Activated CD4-positive, alpha-beta T cell treated with anti-CD3 and anti-CD28 coated beads, Interleukin-2, amount 50 U/mL, for 16 hours (primary cell): ENCODE data around the gene FAM118B.
A peak's percentile ranks its signal among the peaks of the same experiment; 100 is the strongest.

ENCODE experiments used
- DNase-seq: peaks from one replicate; pipeline ENCODE4 v3.0.0-alpha.2; 2020

FAM118B gene

DNA sequence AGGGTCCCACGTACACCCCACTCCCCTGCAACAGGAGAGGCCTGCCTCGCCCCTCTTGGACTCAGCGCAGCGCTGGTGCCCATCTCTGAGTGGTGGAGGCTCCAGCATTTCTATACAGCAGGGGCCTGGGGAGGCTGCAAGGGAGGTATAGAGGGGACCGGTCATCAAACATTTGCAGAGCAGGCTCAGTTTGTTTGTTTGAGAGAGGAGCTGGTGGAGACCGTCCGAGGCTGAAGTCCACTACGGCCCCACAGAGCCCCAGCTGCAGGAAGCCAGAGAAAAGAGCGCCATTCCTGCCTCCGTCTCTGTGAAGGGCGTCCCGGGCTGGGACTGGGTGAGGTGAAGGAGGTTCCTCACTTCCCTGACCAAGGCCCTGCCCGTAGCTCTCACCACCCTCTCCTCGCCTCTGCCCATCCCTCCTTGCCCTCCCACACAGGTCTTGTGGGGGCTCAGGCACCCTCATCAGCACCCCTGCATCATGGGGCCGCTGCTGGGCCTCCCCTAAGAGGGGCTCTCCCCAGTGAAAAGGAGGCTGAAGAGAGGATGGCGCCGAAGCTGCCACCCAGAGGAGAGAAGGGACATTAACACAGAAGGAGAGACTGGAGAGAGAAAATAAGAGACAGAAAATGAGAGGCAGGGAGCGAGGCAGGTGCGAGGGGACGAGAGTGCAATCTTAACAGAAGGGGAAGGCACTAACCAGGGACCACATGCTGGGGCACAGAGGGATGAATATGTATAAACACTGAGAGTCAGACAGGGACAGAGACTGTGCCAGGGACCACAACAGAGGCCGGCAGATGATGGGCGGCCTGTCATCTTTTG lies 24.7 kb upstream of the FAM118B start:
- no peak for DNase-seq

DNA sequence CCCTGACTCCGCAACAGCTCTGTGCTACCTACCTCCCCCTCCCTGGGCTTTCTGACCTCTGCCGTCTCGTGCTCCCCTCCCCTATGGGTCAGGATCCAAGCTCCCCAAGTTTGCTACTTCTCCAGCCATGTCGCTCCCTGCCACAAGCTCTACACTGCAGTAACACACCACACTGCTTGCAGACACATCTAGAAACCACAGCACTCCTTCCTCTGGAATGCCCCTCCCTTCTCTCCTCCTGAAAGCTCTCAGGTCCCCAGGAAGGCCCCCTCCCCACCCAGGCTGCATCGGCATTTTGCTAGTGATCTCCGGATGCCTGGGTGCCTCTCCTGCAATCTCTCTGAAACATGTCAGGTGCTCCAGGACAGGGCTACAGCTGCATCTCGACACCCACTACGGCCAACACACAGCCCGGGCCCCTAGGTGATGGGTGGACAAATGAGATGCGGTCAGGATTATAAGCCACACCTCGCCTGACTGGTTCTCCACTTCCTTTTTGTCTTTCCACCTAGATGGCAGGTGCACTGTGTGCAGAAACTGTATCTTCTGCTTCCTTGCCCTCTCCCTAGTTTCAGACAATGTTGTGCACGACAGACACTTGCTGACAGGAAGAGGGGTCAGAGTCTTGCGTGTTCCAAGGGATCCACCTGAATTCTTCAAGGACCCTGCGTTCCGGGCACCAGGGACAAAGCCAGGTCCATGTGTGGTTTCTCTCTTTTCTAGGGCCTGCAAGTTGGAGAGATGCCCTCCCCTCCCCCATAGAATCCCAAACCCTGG lies 23.1 kb upstream of the FAM118B start:
- no peak for DNase-seq

DNA sequence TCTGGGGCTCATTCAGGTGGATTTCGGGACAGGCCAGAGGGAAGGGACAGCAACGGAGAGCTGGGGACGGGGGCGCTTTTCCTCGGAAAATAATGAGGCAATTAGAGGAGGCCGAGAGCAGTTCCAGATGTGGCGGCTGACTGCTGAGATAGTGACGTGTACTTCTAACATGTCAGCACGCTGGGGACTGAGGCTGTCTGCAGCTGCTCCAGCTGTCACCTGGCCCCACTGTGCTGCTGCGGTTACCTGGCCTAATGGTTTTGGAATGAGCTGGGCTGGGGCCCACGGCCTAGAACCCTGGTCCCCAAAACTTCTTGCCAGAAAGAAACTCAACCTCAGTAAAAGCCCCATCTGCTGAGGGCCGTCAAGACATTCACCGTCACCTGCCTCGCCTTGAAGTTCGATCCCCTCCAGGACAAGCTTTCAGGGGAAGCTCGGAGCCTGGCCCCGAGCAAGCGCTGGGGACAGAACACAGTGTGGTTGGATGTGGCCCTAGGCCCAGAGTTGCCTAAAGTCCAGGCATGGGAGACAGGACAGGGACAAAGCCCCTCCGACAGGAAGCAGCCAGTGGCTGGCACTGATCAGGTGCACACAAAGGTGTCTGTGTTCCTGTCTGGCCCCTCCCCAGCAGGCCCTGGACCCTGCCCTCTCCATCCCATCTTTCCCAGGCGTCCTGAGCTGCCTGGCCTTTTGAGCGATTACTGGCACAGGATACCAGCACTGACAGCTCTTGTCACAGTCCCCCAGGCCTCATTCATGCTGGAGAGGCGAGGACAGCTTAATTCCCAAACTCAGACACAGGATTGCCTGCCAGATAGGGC lies 22.3 kb upstream of the FAM118B start:
- no peak for DNase-seq

DNA sequence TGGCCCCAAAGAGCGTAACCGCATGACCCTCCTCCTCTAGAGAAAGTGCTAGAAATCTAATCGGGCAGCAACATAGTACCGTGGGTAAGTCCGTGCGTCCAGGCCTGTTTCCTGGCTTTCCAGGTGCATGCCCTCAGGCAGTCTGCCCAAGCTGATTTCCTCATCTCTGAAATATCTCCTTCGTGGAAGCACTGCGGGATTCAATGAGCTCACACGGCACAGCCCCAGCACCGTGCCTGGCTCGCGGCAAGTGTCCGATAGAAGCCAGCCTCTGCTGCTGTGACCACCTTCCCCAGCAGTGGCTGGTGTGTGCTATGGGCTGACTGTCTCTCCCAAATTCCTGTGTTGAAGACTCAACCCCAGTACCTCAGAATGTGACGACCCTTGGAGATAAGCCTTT lies 20.8 kb upstream of the FAM118B start:
- DNase-seq: no peak

DNA sequence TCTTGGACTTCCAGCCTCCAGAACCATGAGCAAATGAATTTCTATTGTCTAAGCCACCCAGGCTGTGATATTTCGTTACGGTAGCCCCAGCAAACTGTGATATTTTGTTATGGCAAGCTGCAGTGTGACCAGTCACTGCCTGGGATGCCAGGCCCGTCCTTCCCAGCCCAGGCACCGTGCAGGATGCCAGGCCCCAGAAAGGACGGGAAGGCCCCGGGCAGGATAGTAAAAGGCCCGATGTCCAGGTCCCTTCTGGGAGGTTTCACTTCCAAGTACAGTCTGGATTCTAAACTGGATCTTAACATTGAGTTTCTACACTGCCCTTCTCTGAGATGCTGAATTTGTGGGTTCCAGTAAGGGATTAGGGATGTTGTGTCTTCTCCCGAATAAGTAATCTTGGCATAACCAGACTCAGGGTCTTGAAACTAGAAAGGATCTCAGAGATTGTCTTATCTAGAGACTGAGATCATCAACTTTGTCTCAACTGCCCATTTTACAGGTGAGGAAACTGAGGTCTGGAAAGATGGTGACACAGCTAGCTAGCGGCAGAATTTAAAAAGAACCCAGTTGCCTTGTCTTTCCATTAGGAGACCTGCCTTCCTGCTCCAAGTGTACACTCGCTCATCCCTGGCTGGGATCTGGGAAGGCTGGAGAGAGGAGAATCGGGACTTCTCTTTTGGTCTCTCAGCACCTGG lies 20.1 kb upstream of the FAM118B start:
- no peak for DNase-seq

DNA sequence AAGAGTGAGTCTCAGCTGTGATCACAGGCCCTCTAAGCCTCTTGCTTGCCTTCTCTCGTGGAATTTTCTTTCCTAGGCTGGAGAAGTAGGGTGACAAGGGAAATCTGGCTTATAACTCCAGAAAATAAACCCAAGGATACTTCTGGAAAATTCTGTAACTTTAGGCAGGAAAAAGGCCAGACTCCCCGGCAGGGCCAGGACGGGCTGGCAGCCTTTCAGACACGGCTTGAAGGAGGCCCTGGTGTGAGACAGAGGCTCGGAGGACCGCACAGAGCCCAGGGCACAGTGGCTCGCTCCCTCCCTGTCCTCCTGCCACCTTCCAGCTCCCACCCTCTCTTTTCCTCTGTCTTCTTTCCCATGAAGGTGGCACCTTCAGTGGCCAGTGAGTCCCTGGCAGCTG lies 19.2 kb upstream of the FAM118B start:
- no peak for DNase-seq

DNA sequence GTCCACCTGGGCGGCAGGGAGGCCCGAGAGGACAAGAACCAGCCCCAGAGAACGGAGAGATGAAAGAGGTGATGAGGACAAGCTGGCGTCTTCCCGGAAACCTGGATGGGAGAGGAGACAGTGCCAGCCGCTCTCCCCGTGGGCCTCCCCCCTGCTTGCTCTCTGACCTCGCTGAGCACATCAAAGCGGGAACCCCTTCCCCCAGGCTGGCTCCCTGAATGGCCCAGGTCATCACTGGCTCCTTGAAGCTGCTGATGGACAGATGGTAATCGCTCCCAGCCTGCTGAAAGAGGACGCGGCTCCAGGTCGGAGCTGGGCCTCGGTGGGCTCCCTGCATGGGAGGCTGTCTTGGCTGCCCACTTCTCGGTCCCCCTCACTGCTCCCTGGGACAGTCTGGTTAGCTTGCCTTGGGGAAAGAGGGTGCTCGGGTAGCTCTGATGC lies 18.5 kb upstream of the FAM118B start:
- DNase-seq: no peak

DNA sequence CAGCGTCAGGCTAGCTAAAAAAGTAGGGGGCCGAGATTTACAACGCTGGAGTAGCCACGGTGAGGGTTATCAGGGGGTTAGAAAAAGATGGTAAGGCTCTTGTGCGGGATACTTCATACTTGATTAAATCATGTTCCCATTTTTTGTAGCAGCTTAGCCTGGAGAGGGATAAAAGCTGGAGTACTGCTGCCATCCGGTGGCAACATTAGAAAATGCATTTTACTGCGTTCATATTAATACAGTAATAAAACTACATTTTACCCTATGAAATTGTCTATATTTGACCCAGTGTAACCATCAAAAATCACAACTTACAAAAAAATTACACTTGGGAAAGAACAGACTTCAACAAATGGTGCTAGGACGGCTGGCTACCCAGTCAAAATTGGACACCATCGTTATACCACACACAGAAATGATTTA lies 17.4 kb upstream of the FAM118B start:
- DNase-seq: peak; percentile 30

DNA sequence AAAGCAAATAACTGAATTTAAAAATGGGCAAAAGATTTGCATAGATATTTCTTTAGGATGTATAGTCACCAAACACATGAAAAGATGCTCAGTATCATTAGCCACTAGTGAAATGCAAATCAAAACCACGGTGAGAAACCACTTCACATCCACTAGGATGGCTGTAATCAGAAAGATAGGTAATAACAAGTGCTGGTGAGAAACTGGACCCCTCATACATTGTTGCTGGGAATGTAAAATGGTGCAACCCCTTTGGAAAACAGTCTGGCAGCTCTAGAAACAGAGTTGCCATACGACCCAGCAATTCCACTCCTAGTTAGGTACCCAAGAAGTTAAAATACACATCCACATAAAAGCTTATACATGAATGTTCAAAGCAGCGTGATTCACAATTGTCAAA lies 16.5 kb upstream of the FAM118B start:
- DNase-seq: no peak

DNA sequence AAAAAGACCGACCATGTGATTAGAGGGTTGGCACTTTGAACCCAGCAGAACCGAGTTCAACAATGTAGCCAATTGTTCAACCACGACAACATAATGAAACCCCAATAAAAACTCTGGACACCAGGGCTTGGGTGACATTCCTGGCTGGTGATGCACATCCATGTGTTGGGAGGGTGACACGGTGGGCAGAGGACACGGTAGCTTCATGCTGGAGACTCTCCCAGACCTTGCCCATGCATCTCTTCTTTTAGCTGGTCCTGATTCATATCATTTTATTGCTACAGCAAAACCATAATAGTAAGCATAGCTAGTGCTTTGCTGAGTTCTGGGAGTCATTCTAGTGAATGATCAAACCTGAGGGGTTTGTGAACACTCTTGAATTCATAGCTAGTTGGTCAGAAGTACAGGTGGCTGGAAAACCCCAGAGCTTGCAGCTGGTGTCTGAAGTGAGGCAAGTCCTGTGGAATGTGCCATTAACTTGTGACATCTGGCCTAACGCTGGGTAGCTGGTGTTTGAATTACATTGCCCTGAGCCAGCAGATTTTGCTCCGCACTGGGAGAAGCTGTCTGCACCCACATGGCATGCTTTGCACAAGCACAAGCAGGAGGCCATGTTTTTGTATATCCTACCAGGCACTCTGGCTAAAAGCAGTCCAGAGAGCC lies 14.2 kb upstream of the FAM118B start:
- no peak for DNase-seq

DNA sequence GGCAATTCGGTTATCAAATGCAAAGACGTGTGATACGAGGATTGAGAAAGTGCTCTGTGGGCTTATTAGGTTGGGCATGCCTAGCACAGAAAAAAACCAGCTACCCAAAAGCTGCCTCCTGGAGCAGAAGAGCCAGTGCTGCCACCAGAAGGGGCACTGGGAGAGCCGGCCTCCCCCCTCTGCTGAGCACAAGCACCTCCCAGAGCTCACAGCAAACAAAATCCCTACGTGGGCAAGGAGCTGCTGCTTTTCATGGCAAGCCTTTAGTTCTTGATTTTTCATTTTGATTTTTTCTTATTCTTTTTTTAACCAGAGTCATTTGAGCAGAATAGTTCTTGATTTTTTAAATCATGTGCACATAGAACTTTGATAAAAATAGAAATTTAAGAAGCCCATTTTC lies 12.9 kb upstream of the FAM118B start:
- DNase-seq: no peak

DNA sequence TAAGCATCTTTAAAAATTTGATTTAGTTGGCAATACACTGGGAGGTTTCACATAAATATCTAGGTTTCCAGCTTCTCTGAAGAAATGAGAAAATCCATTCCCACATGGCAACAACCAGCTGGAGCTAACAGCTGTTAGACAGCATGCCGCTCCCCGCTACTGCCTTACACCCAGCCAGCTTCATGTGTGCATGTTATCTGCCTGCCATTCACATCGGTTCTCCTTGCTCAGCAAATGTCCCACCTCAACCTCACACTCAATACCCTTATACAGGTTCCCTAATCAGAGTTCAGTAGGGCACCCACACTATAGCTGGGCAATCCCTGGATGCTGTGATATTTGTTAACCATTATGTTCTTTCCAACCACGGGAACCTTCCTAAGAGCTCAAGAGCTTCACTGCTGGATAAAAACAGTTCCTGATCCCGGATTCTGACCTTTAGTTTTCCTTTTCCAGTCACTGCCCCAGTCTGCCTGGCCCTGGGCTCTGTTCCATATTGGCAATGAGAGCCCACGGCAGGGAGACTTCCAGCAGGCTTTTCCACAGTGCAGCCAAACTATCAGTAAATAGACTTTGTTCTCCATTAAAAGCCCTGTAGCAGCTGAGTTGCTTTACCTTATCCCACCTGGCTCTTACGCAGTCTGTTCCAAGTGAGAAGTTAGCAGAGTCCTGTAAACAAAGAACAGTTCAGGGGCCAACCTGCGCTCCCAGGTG lies 8.8 kb upstream of the FAM118B start:
- no peak for DNase-seq

DNA sequence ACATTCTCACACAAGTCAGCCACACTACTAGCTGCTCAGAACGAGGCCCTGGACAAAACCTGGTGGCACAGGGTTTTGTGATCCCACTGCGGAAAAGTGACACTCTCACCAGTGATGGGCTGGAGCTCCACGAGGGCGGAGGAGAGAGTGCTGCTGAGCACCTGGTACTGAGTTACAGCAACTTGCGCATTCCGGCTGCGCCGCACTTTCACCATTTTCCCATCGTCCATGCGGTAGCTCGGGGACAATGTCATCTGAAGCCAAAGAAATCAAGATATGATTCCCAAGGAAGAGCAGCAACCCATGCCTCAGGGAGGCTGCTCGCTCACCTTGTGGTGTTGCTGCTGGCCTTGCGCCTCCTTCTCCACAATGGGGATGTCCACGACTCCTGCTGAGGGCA lies 6.2 kb upstream of the FAM118B start:
- no peak for DNase-seq

DNA sequence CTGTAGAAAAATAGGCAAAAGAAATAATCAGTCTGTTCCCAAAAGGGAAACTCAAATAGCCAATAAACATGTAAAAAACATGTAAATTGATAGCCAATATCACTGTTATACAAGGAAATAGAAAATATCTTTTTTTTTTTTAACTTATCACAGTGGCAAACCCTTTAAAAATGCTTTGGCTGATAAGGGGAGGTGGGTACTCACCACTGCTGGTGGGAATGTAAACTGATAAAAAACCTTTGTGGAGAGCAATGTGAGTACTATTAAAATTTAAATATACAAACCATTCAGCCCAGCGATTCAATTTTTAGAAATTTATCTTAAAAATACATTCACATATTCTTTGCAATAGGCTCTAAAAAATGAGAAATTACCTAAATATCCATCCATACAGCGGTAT lies 3.7 kb upstream of the FAM118B start:
- no peak for DNase-seq

DNA sequence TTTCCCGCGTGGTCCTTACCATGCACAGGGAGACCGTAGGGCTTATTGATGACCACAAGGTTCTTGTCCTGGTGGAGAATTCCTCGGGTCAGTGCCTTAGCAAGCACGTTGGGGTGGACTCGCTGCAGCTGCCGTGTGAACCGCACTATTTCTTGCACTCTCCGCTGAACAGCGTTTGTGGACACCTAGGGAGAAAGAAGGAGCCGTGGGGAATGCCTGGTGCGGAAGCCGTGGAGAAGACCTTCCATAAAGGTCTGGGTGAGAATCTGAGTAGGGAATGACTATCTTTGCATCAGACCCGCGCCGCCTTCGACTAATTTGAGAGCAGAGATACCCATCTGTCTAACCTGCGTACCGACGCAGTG lies 729 bp upstream of the FAM118B start:
- no peak for DNase-seq

DNA sequence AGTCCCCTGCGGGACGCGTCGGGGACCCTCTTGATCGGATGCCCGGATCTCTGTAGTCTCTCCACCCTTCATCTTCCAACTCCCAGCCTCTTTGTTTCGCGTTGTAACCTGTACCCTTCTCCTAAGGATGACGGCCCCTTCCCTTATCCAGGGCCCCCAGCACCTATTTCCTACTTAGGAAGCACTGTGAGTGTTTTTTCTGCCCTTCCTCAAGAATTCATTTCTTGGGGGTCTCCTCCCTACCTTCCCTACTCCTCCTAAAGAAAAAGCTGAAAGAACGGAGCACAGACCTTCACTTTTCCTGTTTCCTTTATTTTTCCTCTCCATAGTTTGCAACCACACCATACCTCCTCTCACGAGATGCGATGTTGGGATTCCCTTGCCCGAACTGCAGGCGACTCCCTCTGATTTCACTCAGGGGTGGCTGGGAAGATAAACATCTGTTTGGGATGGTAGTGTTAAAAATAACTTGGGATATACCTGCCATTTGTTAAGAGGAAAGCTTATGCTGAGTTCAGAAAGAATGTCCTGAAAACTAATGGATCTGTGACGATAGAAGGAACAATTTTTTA lies 593 bp downstream of the FAM118B start:
- DNase-seq: no peak

DNA sequence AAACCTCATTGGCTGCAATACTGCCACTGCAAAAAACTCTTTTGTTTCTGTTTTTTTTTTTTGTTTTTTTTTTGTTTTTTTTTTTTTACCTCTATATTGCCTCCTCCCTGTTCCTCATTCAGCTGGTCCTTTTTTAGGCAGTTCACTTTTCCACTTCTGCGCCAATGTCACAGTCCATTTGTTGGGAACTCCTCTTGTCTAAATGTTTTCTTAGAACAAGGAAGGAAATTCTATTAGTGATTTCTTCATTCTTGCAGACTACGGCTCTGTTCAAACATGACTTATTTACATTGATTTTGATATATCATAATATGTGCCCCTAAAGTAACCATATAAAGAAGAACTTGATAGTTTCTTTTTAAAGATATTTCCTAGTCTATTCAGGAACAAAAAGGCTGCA lies 2.9 kb downstream of the FAM118B start:
- DNase-seq: no peak

DNA sequence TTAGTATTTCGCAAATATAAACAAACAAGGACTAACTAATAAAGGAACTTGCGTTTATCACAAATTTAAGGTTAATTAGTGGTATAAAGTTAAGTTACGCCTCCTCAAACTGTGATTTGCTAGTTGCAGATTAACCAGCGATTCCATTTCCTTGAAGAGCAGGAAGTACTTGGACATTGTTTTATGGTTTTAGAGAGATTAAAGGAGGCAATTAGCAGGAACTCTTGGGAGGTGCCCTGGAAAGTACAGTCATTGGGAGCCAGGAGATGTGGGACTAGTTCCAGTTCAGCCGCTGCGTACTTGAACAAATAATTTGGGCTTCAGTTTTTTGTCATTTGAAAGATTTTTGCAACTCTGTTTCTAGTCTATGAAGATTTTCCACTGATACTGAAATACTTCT lies 3.3 kb downstream of the FAM118B start:
- DNase-seq: no peak

DNA sequence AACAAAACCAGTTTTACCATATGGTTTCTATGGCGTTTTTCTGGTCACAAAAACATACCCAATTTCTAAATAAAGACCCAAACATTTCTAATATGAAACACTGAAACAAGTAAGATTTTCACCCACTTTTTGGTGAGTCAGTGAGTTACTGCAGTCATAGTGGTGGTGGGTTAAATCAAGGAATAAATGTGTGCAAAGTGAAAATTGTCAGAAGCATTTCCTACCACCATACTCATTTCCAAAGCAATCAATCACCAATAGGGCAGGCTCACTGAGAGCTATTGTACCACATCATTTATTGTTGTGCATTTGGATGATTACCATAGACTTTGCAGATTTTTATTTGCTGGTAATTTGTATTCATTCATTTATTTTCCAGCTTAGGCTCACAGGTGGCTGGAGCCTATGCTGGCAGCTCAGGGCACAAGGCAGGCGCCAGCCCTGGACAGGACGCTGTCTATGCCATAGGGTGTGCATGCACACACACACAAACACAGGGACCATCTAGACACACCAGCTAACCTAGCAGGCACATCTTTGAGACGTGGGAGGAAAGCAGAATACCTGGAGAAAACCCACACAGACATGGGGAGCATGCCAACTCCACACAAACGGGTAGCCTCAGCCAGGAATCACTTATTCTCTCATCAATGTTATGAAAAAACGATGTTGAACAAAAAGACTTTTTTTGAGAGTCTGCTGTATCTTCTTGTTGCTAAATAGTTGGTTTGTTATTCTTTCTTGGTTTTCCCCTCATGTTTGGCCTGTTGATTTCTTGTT lies 5.1 kb downstream of the FAM118B start:
- DNase-seq: peak; percentile 37

DNA sequence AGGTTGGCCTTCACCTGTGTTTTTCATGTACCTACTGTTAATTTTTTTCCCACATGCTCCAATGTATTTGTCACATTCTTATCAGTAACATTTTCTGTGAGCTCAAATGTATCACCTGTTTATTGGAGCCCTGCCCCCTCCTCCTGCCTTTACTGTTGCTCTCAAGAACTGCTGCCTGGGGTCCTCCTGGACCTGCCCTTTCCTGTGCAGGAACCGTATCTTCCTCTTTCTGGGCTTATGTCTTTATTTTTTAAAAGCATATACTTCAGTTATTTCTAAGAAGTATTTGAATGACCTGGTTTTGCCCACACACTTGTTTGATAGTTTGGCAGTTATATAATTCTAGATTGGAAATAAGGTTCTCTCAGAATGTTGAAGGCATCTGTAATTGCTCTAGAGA lies 5.9 kb downstream of the FAM118B start:
- no peak for DNase-seq

DNA sequence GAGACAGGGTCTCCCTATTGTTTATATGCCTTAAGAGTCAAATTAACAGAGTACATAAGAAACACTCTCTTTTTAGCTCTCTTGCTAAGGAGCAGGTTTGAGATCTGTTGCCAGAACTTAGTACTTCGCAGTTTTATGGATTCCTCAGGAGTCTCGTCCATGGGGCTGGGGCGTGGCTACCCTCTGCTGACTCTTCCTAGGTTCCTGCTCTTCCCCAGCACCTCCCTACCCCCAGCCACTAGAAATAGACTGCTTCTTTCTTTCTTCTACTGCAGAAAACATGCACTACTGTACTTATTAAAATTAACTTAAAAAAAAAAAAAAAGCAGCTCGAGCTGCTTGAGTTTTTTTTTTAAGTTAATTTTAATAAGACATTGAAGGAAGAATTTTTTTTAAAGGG lies 8.0 kb downstream of the FAM118B start:
- no peak for DNase-seq
